Measurements from ENCODE around the gene ZNG1B.
"Not testable (repeated sequence)": the region's sequence is repeated elsewhere in the genome, so short reads cannot be mapped to it uniquely, and the experiment has no call there.

The ZNG1B gene

DNA sequence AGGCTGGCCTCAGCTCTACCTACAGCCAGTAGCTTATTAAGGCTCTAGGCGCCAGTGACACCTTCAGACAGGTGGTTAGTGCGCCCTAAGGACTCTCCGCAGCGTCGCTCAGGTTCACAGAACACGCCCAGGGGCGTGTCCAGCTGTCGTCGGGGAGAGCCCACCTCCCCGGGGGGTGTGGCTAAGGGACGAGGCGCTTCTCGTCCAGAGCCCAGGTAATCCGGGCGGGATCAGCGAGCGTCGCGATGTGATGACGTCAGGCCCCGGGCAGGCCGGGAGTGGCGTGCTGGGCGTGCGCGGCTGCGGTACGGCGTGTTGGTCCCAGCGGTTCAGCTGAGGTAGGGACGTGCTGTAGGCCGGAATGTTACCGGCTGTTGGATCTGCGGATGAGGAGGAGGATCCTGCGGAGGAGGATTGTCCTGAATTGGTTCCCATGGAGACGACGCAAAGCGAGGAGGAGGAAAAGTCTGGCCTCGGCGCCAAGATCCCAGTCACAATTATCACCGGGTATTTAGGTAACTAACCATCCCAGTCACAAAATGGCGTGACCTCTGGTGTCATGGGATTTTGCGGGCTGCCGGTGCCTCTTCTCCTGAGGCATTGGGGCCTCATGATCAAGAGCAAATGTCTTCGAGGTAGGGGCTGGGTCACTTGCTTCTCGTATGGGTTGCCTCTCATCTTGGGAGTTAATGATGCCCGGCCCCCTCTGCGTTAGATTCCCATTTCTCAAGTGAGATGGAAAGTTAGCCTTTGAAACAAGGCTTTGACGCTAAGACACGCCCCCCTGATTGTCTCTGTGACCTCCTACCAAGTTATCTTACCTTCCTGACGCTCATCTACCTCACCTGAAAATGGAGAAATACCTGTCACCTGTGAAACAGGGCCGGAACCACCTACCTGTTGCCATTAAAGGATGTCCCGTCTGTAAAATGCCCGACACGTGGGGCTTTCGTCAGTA, at the start of gene ZNG1B:
ZNG1B (plus strand) TSS at position 184 of the 958 bp plus-strand sequence; CDS start at position 362, 178 bp downstream.
- not testable (repeated sequence) for DNase-seq

DNA sequence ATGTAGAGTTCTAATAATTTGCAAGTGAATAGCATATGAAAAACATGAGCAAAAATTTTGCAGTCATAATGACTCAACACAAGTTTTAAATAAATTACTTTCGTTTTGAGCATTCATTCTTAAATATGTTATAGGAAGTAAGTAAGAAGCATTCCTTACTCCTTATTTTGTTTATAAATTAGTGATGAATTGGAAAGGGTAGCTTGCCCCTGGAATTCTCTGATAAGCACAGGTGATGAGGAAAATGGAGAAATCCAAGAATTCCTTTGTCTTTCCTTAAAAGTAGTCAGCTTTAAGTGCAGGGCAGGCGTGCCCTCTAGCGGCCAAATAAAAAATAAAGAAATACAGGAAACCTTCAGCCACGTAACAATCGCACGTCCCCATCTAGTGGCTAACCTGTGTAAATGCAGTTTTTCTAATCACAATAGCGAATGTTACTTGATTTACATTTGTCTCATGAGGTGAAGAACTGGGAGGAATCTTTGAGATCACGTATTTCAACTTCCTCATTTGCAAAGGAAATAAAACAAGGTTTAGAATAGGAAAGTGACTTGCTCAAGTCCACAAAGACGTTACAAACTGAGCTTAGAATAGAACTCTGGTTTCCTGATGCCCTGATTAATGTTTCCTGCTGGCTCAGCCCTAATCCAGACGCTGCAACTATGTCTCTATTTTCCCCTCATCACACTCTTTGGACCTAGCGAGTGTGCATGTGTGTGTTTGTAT, 47.2 kb upstream of the ZNG1B start:
- DNase-seq: no peak

DNA sequence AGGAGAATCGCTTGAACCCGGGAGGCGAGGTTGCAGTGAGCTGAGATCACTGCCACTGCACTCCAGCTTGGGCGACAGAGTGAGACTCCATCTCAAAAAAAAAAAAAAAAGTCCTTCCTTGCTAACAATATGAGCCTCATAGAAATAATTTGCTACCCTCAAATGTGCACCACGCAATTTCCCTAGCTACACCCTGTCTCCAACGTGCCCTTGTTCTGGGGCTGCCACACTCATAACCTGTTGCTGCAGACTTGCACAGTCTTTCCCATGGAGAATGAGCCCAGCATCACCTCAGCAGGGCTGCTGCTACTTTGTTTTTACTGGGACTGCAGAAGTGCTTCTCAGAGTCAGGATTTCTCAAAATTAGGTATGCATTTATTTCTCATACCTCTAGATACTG, 46.4 kb upstream of the ZNG1B start:
- DNase-seq: no peak

DNA sequence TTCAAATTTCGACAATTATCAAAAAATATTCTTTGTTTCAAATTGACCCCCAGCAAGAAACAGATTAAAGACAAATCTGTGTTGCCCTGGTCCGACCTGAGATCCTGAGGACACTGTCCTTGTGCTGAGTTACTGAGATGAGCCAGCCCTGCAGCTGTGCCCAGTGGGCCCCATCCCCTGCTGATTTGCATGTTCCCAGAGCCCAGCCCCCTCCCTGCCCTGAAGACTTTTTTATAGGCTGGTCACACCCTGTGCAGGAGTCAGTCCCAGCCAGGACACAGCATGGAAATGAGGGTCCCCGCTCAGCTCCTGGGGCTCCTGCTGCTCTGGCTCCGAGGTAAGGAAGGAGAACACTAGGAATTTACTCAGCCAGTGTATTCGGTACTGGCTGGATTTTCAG, 31.4 kb upstream of the ZNG1B start:
- DNase-seq: no peak

DNA sequence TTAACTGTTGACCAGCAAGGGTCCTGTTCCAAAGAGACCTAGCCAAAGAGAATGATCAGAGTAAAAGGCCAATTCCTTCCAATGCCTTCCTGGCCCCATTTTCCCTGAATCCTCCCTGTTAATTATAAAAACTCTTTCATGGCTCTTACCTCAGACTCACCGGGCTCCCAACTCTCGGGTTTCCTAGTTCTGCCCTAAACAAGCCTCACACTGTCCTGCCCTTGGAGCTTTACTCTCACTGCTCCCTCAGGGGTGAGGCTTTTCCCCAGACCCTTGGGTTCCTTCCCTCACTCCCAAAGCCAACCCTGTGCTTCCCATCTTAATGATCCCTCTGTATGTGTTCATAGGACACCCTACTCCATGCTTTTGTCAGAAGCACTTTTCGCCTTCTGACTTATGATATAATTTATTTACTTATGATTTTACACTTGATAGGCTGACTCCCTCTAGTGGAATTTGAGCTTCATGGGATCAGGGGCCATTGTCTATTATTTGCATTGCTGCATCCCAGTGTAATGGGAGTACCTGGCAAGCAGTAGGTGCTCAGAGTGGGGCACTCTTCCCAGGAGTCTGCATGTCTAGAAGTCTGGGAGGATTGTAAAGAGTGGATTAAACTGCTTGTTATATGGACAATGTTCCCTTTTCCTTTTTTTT, 29.9 kb upstream of the ZNG1B start:
- no peak for DNase-seq

DNA sequence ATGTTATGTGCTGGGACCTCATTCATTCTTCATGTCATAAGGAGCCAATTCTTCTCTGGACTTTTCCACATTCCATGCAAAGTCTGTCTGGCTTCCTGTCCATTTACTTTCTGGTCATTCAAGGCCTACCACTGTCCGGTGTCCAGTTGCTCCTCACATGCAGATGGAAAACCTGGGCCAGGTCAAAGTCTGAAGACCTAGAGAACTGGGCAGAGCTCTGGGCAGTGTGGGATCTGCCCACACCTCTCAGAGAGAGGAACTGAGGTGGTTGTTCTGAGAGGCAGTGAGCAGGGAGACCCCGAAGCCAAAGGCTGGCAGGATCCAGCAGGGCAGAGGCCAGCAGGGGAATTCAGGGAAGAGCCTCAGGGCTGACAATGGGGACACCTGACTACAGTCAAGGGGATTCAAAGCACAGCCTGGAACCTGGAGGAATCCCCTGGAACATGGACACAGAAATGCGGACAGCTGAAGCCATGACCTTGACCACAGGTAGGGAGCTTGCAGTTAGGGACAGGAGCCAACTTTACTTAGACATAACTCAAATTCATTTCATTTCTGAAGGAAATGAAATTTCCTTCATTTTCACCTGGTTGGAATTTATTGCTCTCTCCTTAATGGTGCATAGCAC, 25.7 kb upstream of the ZNG1B start:
- not testable (repeated sequence) for DNase-seq

DNA sequence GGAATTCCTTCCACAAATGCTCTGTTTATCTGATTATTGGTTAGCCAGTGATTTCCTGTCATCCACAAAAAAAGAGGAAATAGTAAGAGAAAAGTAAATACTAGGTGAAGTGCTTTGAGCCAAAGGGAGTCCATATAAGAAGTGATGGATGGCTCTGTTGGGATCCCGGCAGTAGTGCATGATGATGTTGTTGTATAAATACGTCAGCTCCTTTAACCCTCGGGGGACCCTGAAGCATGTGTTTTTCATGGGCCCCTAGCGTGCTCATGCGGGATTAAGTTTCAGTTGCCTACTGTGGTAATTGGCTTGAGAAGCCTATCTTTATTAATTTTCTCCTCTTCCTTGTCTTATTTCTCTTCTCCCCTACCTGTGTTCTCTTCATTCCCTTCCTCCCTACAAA, 24.7 kb upstream of the ZNG1B start:
- DNase-seq: not testable (repeated sequence)

DNA sequence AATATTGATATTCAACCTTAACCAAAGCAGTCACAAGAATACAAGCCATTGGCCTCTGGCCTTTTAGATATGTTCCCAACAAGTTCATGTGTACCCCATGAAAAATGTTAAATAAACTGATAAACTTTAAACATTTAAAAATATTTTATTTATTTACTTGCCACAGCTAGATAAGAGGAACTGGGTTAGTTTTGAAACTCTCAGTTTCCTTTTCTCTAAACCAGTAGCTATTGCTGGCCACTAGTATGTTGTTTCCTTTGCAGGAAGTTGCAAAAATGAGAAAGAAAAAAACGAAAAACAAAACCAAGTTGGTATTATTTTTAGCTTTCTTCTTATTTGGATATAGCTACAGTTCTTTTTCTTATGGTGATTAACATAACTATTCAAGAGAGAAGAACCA, 5.7 kb upstream of the ZNG1B start:
- not testable (repeated sequence) for DNase-seq

DNA sequence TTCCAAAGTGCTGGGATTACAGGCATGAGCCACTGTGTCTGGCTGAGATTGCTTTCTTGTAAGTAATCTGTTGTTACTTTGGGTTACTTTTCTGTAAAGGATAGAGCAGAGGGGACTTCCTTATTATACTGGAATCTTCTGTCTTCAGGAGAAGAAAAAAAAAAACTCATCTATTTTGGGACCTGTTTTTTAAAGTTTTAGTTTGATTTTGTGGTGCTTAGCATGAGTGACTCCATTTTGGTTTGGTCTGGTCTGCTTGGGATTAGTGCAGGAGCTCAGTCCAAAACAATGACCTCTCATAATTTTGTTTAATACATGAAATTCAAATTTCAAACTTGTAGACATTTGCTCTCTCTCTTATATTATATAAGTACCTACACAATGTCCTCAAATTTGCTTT, 4.0 kb upstream of the ZNG1B start:
- DNase-seq: not testable (repeated sequence)

DNA sequence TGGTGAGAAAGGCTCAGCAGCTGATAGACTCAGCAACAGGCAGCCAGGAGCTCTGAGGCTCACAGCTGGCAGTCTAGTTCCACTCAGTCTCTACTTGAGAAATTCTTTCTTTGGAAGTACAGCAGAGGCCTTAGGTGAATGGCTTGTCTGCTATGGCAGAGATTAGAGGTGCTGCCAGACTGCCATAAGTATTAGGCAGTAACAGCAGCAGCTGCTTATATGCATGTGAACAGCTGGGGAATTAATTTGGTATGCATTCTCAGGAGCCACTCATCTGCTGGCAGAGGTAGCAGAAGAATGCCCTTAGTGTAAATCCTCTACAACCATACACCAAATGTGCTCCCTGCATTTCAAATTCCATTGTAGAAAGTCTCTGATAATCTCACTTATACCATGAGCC, 28.3 kb downstream of the ZNG1B start:
- not testable (repeated sequence) for DNase-seq

DNA sequence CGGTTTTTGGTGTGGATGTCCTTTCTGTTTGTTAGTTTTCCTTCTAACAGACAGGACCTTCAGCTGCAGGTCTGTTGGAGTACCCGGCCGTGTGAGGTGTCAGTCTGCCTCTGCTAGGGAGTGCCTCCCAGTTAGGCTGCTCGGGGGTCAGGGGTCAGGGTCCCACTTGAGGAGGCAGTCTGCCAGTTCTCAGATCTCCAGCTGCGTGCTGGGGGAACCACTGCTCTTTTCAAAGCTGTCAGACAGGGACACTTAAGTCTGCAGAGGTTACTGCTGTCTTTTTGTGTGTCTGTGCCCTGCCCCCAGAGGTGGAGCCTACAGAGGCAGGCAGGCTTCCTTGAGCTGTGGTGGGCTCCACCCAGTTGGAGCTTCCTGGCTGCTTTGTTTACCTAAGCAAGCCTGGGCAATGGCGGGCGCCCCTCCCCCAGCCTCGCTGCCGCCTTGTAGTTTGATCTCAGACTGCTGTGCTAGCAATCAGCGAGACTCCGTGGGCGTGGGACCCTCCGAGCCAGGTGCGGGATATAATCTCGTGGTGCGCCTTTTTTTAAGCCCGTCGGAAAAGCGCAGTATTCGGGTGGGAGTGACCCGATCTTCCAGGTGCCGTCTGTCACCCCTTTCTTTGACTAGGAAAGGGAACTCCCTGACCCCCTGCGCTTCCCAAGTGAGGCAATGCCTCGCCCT, 39.3 kb downstream of the ZNG1B start:
- DNase-seq: not testable (repeated sequence)

DNA sequence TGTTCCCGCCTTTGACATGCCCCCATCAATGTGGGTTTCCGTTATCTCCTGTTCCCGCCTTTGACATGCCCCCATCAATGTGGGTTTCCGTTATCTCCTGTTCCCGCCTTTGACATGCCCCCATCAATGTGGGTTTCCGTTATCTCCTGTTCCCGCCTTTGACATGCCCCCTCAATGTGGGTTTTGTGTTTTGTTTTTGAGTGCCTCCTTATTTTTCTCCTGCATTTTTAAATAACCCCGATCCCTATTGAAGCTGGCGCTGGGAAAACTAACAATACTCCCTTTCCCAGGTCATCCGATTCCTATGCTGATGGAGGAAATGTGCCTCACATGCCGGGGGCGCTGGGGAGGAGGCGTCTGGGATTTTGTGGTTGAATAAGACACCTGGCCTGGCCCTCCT, 59.0 kb downstream of the ZNG1B start:
- DNase-seq: not testable (repeated sequence)

DNA sequence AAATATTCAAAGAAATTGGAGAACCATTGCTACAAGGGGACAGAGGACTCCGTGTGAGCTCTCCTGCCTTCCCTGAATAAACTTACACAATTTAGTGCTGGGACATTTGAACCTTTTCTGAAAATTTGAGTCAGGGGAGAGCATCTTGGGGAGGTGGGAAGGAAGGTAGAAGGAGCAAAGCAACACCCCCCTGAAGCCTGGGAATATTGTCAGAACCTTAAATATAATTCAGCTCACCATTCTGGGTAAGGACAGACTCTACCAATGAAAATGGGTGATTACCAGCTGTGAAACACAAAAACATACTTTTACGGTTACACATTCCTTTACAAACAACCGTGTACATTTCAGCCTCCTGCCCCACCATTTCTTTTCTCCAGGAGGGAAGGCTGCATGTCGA, 60.9 kb downstream of the ZNG1B start, which contains the start of gene FOXD4L1:
FOXD4L1 (plus strand) TSS at position 301 of the 400 bp plus-strand sequence. CDS start 592 bp downstream, outside the sequence.
- DNase-seq: not testable (repeated sequence)

DNA sequence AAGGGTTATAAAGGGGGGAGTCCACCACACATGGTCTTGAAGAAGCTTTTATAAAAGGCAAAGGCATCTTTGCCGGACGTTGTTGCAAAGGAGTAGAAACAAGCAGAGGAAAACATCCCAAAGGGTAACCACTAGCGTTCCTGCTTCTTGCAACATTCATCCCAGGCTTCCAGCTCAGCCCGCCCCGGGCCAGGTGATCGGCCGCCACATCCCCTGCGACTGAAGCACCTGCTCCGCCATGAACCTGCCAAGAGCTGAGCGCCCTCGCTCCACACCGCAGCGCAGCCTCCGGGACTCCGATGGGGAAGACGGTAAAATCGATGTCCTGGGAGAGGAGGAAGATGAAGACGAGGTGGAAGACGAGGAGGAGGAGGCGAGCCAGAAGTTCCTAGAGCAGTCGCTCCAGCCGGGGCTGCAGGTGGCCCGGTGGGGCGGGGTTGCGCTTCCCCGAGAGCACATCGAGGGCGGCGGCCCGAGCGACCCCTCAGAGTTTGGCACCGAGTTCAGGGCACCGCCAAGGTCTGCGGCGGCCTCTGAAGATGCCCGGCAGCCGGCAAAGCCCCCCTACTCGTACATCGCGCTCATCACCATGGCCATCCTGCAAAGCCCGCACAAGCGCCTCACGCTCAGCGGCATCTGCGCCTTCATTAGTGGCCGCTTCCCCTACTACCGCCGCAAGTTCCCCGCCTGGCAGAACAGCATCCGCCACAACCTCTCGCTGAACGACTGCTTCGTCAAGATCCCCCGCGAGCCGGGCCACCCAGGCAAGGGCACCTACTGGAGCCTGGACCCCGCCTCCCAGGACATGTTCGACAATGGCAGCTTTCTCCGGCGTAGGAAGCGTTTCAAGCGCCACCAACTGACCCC, 61.8 kb downstream of the ZNG1B start:
- not testable (repeated sequence) for DNase-seq

DNA sequence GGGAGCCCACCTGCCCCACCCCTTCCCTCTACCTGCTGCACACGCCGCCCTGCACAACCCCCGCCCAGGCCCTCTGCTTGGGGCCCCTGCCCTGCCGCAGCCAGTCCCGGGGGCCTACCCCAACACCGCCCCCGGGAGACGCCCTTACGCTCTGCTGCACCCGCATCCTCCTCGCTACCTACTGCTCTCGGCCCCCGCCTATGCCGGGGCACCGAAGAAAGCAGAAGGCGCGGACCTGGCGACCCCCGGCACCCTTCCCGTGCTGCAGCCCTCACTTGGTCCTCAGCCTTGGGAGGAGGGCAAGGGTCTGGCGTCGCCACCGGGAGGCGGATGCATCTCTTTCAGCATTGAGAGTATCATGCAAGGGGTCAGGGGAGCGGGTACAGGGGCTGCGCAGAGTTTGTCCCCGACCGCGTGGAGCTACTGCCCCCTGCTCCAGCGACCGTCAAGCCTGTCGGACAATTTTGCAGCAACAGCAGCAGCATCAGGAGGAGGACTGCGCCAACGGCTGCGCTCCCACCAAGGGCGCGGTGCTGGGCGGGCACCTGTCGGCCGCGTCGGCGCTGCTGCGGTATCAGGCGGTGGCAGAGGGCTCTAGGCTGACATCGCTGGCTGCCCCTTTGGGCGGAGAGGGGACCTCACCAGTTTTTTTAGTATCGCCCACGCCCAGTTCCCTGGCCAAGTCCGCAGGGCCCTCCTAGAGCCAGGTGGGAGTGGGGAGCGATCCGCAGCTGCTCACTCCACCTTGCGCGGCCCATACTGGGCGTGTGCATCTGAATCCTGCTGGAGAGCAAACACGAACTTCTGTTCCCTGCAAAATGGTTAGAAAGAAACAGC, 62.6 kb downstream of the ZNG1B start:
- not testable (repeated sequence) for DNase-seq

DNA sequence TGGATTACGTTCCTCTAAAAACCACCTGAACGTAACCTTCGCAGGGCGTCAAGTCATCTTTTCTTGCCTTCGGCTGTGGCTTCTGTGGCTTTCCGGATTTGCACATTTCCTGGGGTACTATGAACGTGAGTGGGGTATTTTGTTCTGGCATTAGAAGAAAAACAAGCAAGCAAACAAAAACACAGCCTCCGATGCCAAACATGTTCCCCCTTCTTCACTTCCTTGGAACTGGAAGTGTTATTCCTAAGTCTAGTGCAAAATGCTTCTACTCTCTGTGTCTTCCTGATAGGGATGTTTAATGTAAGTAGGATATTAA, 63.2 kb downstream of the ZNG1B start:
- DNase-seq: not testable (repeated sequence)

DNA sequence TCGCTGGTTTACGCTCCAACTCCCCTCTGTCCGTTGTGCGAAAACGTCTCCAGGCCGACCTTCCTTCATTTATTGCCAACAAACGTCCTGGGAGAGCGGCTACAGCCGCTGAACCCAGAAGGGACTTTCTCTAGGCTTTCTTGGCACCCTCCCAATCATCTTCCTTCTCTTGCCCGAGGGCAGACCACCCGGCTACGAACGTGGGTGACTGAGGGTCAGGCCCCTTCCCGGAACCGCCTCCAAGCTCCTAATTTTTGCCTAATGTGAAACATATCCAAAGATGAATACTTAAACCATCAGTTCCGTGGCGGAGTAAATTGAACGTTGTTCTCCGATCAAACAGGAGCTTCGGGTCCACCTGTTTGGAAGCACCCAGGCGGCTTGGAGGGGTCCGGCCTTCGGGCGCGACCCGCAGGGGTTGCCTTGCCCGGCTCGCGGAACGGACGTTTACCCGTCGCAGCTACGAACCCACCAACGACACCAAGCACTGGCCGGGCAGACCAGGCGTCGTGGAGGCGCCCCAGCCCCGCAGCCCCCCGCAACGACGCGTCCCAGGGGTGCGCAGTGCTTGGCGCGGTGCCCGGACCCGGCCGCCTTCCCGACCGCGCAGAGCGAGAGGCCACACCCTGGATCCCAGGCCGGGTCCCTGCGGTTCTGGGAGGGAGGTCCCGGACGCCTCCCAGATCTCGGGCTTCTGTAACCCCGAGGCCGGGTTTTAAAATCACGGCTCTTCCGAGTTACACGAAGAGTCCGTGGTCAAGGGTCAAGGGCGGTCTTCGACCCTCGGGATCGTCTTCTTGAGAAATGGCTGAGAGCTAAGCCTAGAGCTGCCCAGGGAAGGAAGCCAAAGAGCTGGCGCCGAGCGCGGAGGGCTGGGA, 65.0 kb downstream of the ZNG1B start:
- not testable (repeated sequence) for DNase-seq

DNA sequence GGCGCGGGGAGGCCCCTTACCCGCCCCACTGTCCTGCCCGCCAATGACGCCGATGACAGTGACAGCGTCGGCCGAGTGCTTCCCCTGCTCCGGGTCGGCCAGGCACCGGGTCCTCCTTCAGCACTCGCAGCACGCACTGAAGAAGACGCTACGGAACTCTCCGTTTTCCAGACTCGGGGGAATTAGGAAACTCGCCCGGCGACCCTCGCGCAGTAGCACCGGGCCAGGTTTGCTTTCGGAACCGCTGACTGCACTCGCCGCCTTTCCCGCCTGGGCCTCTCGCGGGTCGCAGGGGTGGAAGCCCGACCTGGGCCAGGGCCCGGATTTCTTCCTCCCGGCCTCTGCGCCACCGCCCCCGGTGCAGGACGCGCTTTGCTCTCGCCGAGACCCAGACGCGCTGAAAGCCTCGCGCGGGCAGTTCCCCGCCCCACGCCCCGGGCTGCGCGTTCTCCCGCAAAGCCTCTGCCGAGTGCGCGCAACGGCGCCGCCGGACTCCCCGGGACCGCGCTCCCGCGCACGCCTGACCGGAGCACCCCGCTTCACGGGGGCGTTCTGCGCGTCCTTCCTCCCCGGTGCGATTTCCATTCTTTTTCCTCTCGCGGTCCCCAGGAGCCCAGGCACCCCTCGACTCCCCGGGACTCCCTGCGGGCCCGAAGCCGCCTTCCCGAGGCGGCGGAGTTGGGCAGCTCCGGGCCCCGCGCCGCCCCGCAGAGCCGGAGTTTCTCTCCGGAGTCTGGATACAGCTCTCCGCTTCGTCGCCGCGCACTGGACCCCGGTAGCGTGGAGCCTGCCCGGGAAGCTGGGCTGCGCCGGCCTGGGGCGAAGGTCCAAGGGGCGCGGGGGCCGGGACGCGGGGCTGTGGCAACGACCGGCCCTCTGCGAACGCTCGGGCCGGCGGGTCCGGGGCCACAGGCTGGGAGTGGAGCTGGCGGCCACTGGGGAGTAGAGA, 65.9 kb downstream of the ZNG1B start:
- DNase-seq: not testable (repeated sequence)

All from GDM1 (cell line).